Endothelial cell of umbilical vein (primary cell): Measurements from ENCODE around the gene ADGRG1. TPM values are rescaled to one million over a fixed set of nuclear protein-coding genes. Genes with fewer than 3 reads are reported as not detected.
"Not testable (repeated sequence)": the region's sequence is repeated elsewhere in the genome, so short reads cannot be mapped to it uniquely, and the experiment has no call there.

Experiments used
- BruUV-seq: library from RNA; stranded (reverse); fragments of 400-500 nt; replicated peaks from 2 replicates; lab custom pipeline; 2021; lab: Mats Ljungman, UMichigan
- CTCF ChIA-PET: fragments of 300-600, 350-600 bp; sonication (Branson Sonifier 250); formaldehyde crosslinking; loops from one replicate; lab custom pipeline; 2021; ENCODE audit warnings: antibody characterized with exemption, inconsistent platforms; lab: Charles Lee
- POLR2A ChIA-PET: fragments of 300-600, 350-600 bp; sonication (Branson Sonifier 250); formaldehyde crosslinking; loops from one replicate; lab custom pipeline; 2021; ENCODE audit warnings: antibody characterized with exemption, inconsistent platforms; lab: Charles Lee
- DNase-seq: peaks from one replicate; pipeline ENCODE4 v3.0.0-alpha.2; 2011; ENCODE audit warnings: low read depth, low spot score
- FAIRE-seq: peaks from 2 replicates; lab custom pipeline; 2011; peaks lifted over from hg19 to GRCh38; lab: Jason Lieb, UNC
- H2AFZ ChIP-seq: 2 replicates; pipeline ENCODE4 v1.6.0; 2012; ENCODE audit warnings: low read depth, low read length, control low read depth, inconsistent platforms
- H3K27ac ChIP-seq: 2 replicates; pipeline ENCODE4 v1.5.1; 2011; ENCODE audit warnings: low read depth, mild to moderate bottlenecking, control low read depth, low read length, moderate library complexity; ENCODE audit not compliant: insufficient read depth
- H3K27me3 ChIP-seq, 2 experiments: 2 replicates each; pipeline versions ENCODE4 v1.6.0 to v1.6.1; 2011; ENCODE audit warnings: low read length in 2 of 2, mixed read lengths in 1 of 2; ENCODE audit not compliant: control insufficient read depth in 2 of 2, insufficient read depth in 2 of 2
- H3K36me3 ChIP-seq, 2 experiments: 2 replicates in 1 of 2; 3 replicates in 1 of 2; pipeline ENCODE4 v1.5.1; 2011; ENCODE audit warnings: low read length in 2 of 2, mild to moderate bottlenecking in 1 of 2, moderate library complexity in 1 of 2; ENCODE audit not compliant: control insufficient read depth in 2 of 2, insufficient read depth in 2 of 2; ENCODE audit errors: extremely low read depth in 1 of 2
- H3K4me1 ChIP-seq: 3 replicates; pipeline ENCODE4 v1.5.1; 2011; ENCODE audit warnings: mild to moderate bottlenecking, low read length; ENCODE audit not compliant: control insufficient read depth, insufficient read depth; ENCODE audit errors: extremely low read depth
- H3K4me2 ChIP-seq: 2 replicates; pipeline ENCODE4 v1.6.1; 2011; ENCODE audit warnings: low read length, control low read depth, mixed read lengths; ENCODE audit not compliant: insufficient read depth
- H3K4me3 ChIP-seq, 3 experiments: fragments of 200-600 bp in 1 of 3; sonication (generic), shearing (Covaris generic) in 1 of 3; replicated peaks in 1 of 3; 2 replicates each; pipeline ENCODE4 v1.5.1; 2011 to 2016; ENCODE audit warnings: control low read depth in 3 of 3, low read length in 3 of 3, mild to moderate bottlenecking in 2 of 3, inconsistent platforms in 1 of 3, low read depth in 1 of 3, moderate library complexity in 1 of 3; ENCODE audit not compliant: insufficient read depth in 1 of 3
- H3K79me2 ChIP-seq: 2 replicates; pipeline ENCODE4 v1.6.0; 2012; ENCODE audit warnings: low read length, inconsistent platforms; ENCODE audit not compliant: control insufficient read depth, insufficient read depth
- H3K9ac ChIP-seq: replicated peaks from 2 replicates; pipeline ENCODE3; 2011; ENCODE audit warnings: low read length, control low read depth; ENCODE audit not compliant: insufficient read depth; ENCODE audit errors: extremely low read depth
- H3K9me1 ChIP-seq: replicated peaks from 3 replicates; pipeline ENCODE4 v1.6.0; 2011; ENCODE audit warnings: mild to moderate bottlenecking, low read length; ENCODE audit not compliant: control insufficient read depth, insufficient read depth; ENCODE audit errors: extremely low read depth
- H3K9me3 ChIP-seq: replicated peaks from 2 replicates; pipeline ENCODE4 v1.5.1; 2012; ENCODE audit warnings: low read length, inconsistent platforms; ENCODE audit not compliant: control insufficient read depth, insufficient read depth
- H4K20me1 ChIP-seq: replicated peaks from 2 replicates; pipeline ENCODE3; 2011; ENCODE audit warnings: mild to moderate bottlenecking, low read length; ENCODE audit not compliant: control insufficient read depth, insufficient read depth; ENCODE audit errors: extremely low read depth
- CTCF ChIP-seq, 2 donors: IDR thresholded peaks; 1 replicate in 1 of 2; 2 replicates in 1 of 2; pipeline ENCODE4 v1.5.1; 2011; ENCODE audit warnings: low read length in 2 of 2, mild to moderate bottlenecking in 2 of 2, moderate library complexity in 2 of 2, control low read depth in 1 of 2, inconsistent platforms in 1 of 2, low read depth in 1 of 2; ENCODE audit not compliant: insufficient read depth in 1 of 2; ENCODE audit errors: extremely low read depth in 1 of 2
- EZH2 ChIP-seq: IDR thresholded peaks from 2 replicates; pipeline ENCODE4 v1.6.1; 2012; ENCODE audit warnings: borderline replicate concordance, low read depth, mild to moderate bottlenecking, moderate library complexity, low read length, inconsistent platforms; ENCODE audit not compliant: severe bottlenecking
- FOS ChIP-seq: IDR thresholded peaks from 2 replicates; pipeline ENCODE4 v1.6.1; 2011; ENCODE audit warnings: mild to moderate bottlenecking, low read length, moderate library complexity, borderline replicate concordance; ENCODE audit not compliant: insufficient read depth
- GATA2 ChIP-seq: IDR thresholded peaks from 2 replicates; pipeline ENCODE4 v1.7.0; 2011; ENCODE audit warnings: low read depth, mild to moderate bottlenecking, moderate library complexity, mixed read lengths, low read length; ENCODE audit not compliant: insufficient read length, insufficient read depth
- JUN ChIP-seq: IDR thresholded peaks from 2 replicates; pipeline ENCODE4 v1.6.1; 2011; ENCODE audit warnings: borderline replicate concordance, low read depth; ENCODE audit not compliant: insufficient read length, insufficient read depth
- MAX ChIP-seq: IDR thresholded peaks from 2 replicates; pipeline ENCODE4 v1.6.1; 2011; ENCODE audit not compliant: insufficient read depth, insufficient read length
- MYC ChIP-seq: IDR thresholded peaks from one replicate; pipeline ENCODE4 v1.6.1; 2011; ENCODE audit warnings: mild to moderate bottlenecking, low read depth, low read length
- POLR2A ChIP-seq: IDR thresholded peaks from 2 replicates; pipeline ENCODE4 v1.6.1; 2012; ENCODE audit warnings: low read depth, mild to moderate bottlenecking, control low read depth, low read length
- POLR2AphosphoS5 ChIP-seq: IDR thresholded peaks from 2 replicates; pipeline ENCODE4 v1.6.1; 2012; ENCODE audit warnings: low read depth, mild to moderate bottlenecking, control low read depth, low read length, moderate library complexity; ENCODE audit not compliant: insufficient read depth
- dilution Hi-C: fragments of 300-500 bp; cut with MboI; formaldehyde crosslinking; loops from one replicate; pipeline ENCODE4 v1.15.0; 2019; ENCODE audit warnings: low sequenced_read_pairs; ENCODE audit not compliant: extremely low pct_ligation_motif_present
- intact Hi-C: fragments of 100-400 bp; cut with micrococcal nuclease; formaldehyde crosslinking; loops from one replicate; pipeline ENCODE4 v1.10.0; 2022
- polyA plus RNA-seq, 4 experiments: library from polyadenylated mRNA; depleted of rRNA in 3 of 4; stranded (reverse) in 3 of 4; unstranded in 1 of 4; fragments of >200 nt; gene quantifications; 2 replicates each; pipeline versions ENCODE4 v1.2.1 to v1.2.3, GENCODE V29; 2011 to 2012; ENCODE audit warnings: missing spikeins in 1 of 4
- total RNA-seq: library from RNA; stranded (reverse); gene quantifications from 2 replicates; pipeline ENCODE4 v1.2.3, GENCODE V29; 2021

ADGRG1 gene
- total and polyA plus RNA-seq, 2 donors (not counting 3 experiments of a cell fraction or from before 2014, with no cell fraction given) = 45.6 to 92.5 TPM

- H3K79me2 ChIP-seq = no peaks in the 10 kb centered on the region
- intact Hi-C loops = no loop called here
- no peaks in the 10 kb centered on the region for H4K20me1 ChIP-seq
- ChIA-PET CTCF (interaction anchor here (1.5 to 3.3 kb wide), 3 partner anchors 11 to 135 kb away, joined by 4 to 21 read pairs (median 12); no protein-coding TSS in a partner anchor), POLR2A (no interaction called here)
- no peaks in the 10 kb centered on the region for H3K4me1 ChIP-seq
- BruUV-seq = no TSS peak
- H3K9me1 ChIP-seq = no peaks in the 10 kb centered on the region
- DNase-seq (no peak), FAIRE-seq (no peak)
- no peaks in the 10 kb centered on the region for H3K36me3 ChIP-seq
- peaks cover 20 to 34% of the 10 kb centered on the region in 2 experiments for H3K27me3 ChIP-seq
- no peak overlapping the region for H3K4me2 ChIP-seq
- dilution Hi-C loops = no loop called here
- TF ChIP-seq MYC (no peak), POLR2A (no peak), MAX (no peak), GATA2 (no peak), POLR2AphosphoS5 (no peak), EZH2 (no peak), CTCF (IDR thresholded peaks at IDR 0.05; ENCODE audit: extremely low read depth in 1 of 2, insufficient read depth in 1 of 2, low read depth in 1 of 2, low read length in 2 of 2) (no peak), FOS (no peak), JUN (no peak)
- no peaks in the 10 kb centered on the region for H3K9me3 ChIP-seq
- H3K4me3 ChIP-seq = no peak overlapping the region
- H3K27ac ChIP-seq = no peak overlapping the region
- no peak overlapping the region for H3K9ac ChIP-seq
- no peak overlapping the region for H2AFZ ChIP-seq
These were observed 83.6 kb downstream of the ADGRG1 start for GRCh38 chr16:57711993-57712392.

GRCh38 chr16:57712569-57712968 lies 84.1 kb downstream of the ADGRG1 start:
- H3K27me3 ChIP-seq = peaks cover 20 to 34% of the 10 kb centered on the region in 2 experiments
- H3K9me3 ChIP-seq, dilution Hi-C loops, H2AFZ ChIP-seq, DNase-seq, BruUV-seq, H3K4me3 ChIP-seq, H4K20me1 ChIP-seq, H3K9me1 ChIP-seq, H3K9ac ChIP-seq, H3K36me3 ChIP-seq, H3K79me2 ChIP-seq, H3K4me1 ChIP-seq, H3K27ac ChIP-seq, POLR2A ChIA-PET, H3K4me2 ChIP-seq, intact Hi-C loops, FAIRE-seq: not testable (repeated sequence)
- CTCF ChIA-PET = interaction anchor here (1.5 to 3.3 kb wide), 3 partner anchors 11 to 136 kb away, joined by 4 to 21 read pairs (median 12); no protein-coding TSS in a partner anchor
